ENCODE data around the gene SUPT4H1. TPM values are rescaled to one million over a fixed set of nuclear protein-coding genes. Genes with fewer than 3 reads are reported as not detected.

SUPT4H1 gene
- total and polyA plus RNA-seq, 9 of the 15 experiments (the other 6 are each of a cell fraction or from before 2014, with no cell fraction given): 62.1 to 320 (median 117) TPM

DNA sequence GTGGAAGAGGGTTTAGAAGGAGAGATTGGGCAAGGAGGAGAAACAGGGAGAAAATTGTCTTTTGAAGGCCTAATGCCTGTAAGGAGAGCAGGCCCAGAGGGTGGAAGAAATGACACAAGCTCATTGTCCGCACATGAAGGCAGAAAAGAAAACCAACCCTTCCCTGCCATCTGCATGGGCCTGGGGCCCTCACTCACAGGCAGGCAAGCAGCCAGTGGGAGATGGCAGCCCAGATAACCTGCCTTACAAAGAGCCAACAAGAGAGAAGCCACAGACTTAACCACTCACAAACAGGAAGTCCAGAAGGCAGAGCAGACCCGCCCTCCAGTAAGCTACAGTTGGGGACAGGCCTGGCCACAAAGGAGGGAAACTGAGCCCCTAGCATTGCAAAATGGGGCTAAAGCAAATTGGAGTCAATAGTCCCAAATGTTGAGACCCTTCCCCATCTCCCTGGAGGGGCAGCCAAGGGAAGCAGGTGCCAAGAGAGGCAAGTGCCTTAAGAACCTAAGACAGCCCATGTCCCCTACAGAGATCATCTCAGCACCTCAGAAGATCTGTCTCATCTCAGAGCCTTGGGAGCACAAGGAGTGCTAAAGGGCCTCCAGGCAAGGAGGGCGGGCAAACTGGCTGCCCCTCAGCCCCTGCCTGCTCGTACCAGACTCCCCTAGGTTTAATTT, 16.1 kb downstream of the SUPT4H1 start (continued):
- TF ChIP-seq, protein P1, sequence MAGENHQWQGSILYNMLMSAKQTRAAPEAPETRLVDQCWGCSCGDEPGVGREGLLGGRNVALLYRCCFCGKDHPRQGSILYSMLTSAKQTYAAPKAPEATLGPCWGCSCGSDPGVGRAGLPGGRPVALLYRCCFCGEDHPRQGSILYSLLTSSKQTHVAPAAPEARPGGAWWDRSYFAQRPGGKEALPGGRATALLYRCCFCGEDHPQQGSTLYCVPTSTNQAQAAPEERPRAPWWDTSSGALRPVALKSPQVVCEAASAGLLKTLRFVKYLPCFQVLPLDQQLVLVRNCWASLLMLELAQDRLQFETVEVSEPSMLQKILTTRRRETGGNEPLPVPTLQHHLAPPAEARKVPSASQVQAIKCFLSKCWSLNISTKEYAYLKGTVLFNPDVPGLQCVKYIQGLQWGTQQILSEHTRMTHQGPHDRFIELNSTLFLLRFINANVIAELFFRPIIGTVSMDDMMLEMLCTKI (IDR thresholded peaks at IDR 0.05; ENCODE audit: partially characterized antibody): no peak
- TF ChIP-seq KLF13 (tag; IDR thresholded peaks at IDR 0.05; ENCODE audit: borderline replicate concordance, low read depth) (no peak), ZNF696 (CRISPR knock-in tag; conservative IDR thresholded peaks at IDR 0.05) (no peak), SNIP1 (IDR thresholded peaks at IDR 0.05; ENCODE audit: low read depth) (no peak), HMGN3 (IDR thresholded peaks at IDR 0.05; ENCODE audit: borderline replicate concordance, extremely low read depth, insufficient read length, low read depth, low read length) (no peak), SRF (CRISPR knock-in tag; IDR thresholded peaks at IDR 0.05) (peak in 1 of 2 experiments; percentile 50; a peak in 1 of 4 replicates), ZNF444 (CRISPR knock-in tag; IDR thresholded peaks at IDR 0.05) (no peak), MYC (IDR thresholded peaks at IDR 0.05; ENCODE audit: low read depth, low read length) (peak; percentile 65), MYC (CRISPR knock-in tag; IDR thresholded peaks at IDR 0.05; ENCODE audit: borderline replicate concordance, low read depth) (no peak), CBX8 (IDR thresholded peaks at IDR 0.05; ENCODE audit: borderline replicate concordance, extremely low read depth, low read depth, low read length, poor library complexity, severe bottlenecking) (no peak), MYNN (IDR thresholded peaks at IDR 0.05) (peak; percentile 54; the same call in 1 of the 2 replicates), MYNN (CRISPR knock-in tag; IDR thresholded peaks at IDR 0.05) (no peak), PHF20 (IDR thresholded peaks at IDR 0.05; ENCODE audit: partially characterized antibody) (no peak), ZNF174 (CRISPR knock-in tag; IDR thresholded peaks at IDR 0.05) (no peak), NR2C2 (CRISPR knock-in tag; IDR thresholded peaks at IDR 0.05) (no peak), NR2C2 (tag; IDR thresholded peaks at IDR 0.05) (peak; percentile 76)
- TF ChIP-seq, protein P2, sequence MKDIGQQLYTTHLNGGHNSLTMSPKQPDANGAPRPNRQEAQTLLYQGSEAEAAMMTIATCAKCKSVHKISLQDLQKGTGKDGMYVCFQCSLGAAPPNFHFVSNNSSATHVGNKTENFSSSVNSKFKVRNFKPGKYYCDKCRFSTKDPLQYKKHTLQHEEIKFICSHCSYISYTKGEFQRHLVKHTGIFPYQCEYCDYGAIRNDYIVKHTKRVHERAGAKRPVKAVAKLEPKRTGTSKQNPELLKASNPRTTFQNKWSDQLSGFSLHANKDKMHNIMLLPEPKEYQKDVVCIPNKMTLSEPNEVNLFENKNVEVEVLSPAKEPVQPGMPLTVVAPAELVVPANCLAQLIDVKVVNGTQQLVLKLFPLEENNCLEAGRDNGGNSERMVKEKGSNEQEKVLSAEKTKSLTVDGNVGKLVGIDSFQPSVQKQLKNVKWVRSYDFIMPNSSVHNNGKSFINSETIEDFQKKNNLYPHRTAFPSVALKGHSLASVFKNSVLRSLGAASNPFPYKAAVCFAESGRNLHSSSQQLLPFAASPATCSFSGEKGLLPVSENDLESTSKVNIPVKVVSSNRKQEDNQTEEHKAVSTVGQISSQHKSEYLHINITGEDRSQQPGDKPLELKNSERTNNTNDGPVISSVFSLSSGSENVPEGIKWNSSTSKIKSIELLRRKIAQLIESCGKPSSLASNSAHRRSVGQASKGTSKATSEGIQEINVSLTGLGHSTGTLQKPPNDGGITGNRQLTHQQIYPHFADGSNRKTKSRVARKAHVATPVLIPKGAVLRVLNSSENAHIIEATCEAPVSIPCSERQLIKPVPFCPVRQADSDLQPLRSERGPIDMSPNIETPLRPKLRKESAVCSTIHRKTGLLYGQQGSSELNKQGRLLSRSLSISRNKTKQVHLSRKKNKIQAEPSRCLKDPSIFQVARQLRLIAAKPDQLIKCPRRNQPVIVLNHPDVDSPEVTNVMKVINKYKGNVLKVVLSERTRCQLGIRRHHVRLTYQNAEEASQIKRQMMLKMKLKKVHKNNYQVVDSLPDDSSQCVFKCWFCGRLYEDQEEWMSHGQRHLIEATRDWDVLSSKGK (CRISPR knock-in tag; IDR thresholded peaks at IDR 0.05): no peak
- TF ChIP-seq, protein P3, sequence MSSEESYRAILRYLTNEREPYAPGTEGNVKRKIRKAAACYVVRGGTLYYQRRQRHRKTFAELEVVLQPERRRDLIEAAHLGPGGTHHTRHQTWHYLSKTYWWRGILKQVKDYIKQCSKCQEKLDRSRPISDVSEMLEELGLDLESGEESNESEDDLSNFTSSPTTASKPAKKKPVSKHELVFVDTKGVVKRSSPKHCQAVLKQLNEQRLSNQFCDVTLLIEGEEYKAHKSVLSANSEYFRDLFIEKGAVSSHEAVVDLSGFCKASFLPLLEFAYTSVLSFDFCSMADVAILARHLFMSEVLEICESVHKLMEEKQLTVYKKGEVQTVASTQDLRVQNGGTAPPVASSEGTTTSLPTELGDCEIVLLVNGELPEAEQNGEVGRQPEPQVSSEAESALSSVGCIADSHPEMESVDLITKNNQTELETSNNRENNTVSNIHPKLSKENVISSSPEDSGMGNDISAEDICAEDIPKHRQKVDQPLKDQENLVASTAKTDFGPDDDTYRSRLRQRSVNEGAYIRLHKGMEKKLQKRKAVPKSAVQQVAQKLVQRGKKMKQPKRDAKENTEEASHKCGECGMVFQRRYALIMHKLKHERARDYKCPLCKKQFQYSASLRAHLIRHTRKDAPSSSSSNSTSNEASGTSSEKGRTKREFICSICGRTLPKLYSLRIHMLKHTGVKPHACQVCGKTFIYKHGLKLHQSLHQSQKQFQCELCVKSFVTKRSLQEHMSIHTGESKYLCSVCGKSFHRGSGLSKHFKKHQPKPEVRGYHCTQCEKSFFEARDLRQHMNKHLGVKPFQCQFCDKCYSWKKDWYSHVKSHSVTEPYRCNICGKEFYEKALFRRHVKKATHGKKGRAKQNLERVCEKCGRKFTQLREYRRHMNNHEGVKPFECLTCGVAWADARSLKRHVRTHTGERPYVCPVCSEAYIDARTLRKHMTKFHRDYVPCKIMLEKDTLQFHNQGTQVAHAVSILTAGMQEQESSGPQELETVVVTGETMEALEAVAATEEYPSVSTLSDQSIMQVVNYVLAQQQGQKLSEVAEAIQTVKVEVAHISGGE (CRISPR knock-in tag; IDR thresholded peaks at IDR 0.05): no peak; a peak in 1 of 6 replicates
